GM18520 (cell line): ENCODE data around the gene CAPN10.

Experiments used
- ATAC-seq: cut with Tn5 transposase; IDR thresholded peaks from one replicate; pipeline ENCODE4 v1.9.1; 2021; ENCODE audit not compliant: unreplicated experiment

CAPN10 gene

GRCh38 chr2:240636563-240637115 is 50.1 kb downstream of the CAPN10 start:
- ATAC-seq, result no peak

- ATAC-seq, result no peak
These were observed 50.8 kb downstream of the CAPN10 start for GRCh38 chr2:240637116-240637900.

GRCh38 chr2:240637901-240638345 is 51.4 kb downstream of the CAPN10 start:
- ATAC-seq, result no peak

- no peak for ATAC-seq
These were observed 52.1 kb downstream of the CAPN10 start for GRCh38 chr2:240638512-240639160.

GRCh38 chr2:240639566-240639965 is 53.0 kb downstream of the CAPN10 start:
- no peak for ATAC-seq

GRCh38 chr2:240640939-240641338 is 54.4 kb downstream of the CAPN10 start:
- ATAC-seq, result no peak

- no peak for ATAC-seq
These were observed 55.7 kb downstream of the CAPN10 start for GRCh38 chr2:240642061-240642805.

GRCh38 chr2:240642806-240643092 is 56.2 kb downstream of the CAPN10 start:
- ATAC-seq, result no peak

GRCh38 chr2:240643093-240643810 is 56.7 kb downstream of the CAPN10 start:
- ATAC-seq, result no peak

GRCh38 chr2:240643811-240644150 is 57.2 kb downstream of the CAPN10 start:
- no peak for ATAC-seq

- ATAC-seq, result no peak
These were observed 57.7 kb downstream of the CAPN10 start for GRCh38 chr2:240644171-240644651.

GRCh38 chr2:240644859-240645301 is 58.3 kb downstream of the CAPN10 start:
- no peak for ATAC-seq

GRCh38 chr2:240645346-240645745 is 58.8 kb downstream of the CAPN10 start:
- ATAC-seq, result no peak

GRCh38 chr2:240645801-240646175 is 59.3 kb downstream of the CAPN10 start:
- no peak for ATAC-seq

- no peak for ATAC-seq
These were observed 59.8 kb downstream of the CAPN10 start for GRCh38 chr2:240646176-240646899.

- no peak for ATAC-seq
These were observed 60.5 kb downstream of the CAPN10 start for GRCh38 chr2:240646900-240647502.

GRCh38 chr2:240647503-240648154 is 61.1 kb downstream of the CAPN10 start:
- ATAC-seq, result no peak

- no peak for ATAC-seq
These were observed 61.7 kb downstream of the CAPN10 start for GRCh38 chr2:240648155-240648649.
